GM18909 (cell line): ENCODE measurements around the gene CD93.

Source experiments
- ATAC-seq: cut with Tn5 transposase; IDR thresholded peaks from one replicate; pipeline ENCODE4 v1.9.1; 2021; ENCODE audit warnings: mild to moderate bottlenecking; ENCODE audit not compliant: unreplicated experiment, poor library complexity

The CD93 gene

GRCh38 chr20:23121751-23122320 is 35.7 kb upstream of the CD93 start:
- ATAC-seq, result no peak

- ATAC-seq, result no peak
Observed at GRCh38 chr20:23120936-23121750, 35.0 kb upstream of the CD93 start.

- no peak for ATAC-seq
Observed at GRCh38 chr20:23120261-23120660, 34.1 kb upstream of the CD93 start.

- no peak for ATAC-seq
Observed at GRCh38 chr20:23119456-23120216, 33.5 kb upstream of the CD93 start.

GRCh38 chr20:23118766-23119165 is 32.6 kb upstream of the CD93 start:
- no peak for ATAC-seq

- ATAC-seq, result no peak
Observed at GRCh38 chr20:23118144-23118543, 32.0 kb upstream of the CD93 start.

GRCh38 chr20:23117738-23118137 is 31.6 kb upstream of the CD93 start:
- no peak for ATAC-seq

GRCh38 chr20:23116311-23117089 is 30.4 kb upstream of the CD93 start:
- ATAC-seq, result no peak

GRCh38 chr20:23115822-23116221 is 29.7 kb upstream of the CD93 start:
- ATAC-seq, result no peak

- ATAC-seq, result no peak
Observed at GRCh38 chr20:23114448-23115082, 28.4 kb upstream of the CD93 start.

- no peak for ATAC-seq
Observed at GRCh38 chr20:23114018-23114417, 27.9 kb upstream of the CD93 start.

GRCh38 chr20:23112595-23112994 is 26.5 kb upstream of the CD93 start:
- ATAC-seq, result no peak

- no peak for ATAC-seq
Observed at GRCh38 chr20:23111944-23112342, 25.8 kb upstream of the CD93 start.

- no peak for ATAC-seq
Observed at GRCh38 chr20:23111307-23111943, 25.3 kb upstream of the CD93 start.

GRCh38 chr20:23108871-23109270 is 22.7 kb upstream of the CD93 start:
- no peak for ATAC-seq

GRCh38 chr20:23107466-23107865 is 21.3 kb upstream of the CD93 start:
- ATAC-seq, result no peak

GRCh38 chr20:23106271-23106851 is 20.2 kb upstream of the CD93 start:
- ATAC-seq, result no peak

- ATAC-seq, result no peak
Observed at GRCh38 chr20:23105193-23105592, 19.1 kb upstream of the CD93 start.

GRCh38 chr20:23103284-23104018 is 17.3 kb upstream of the CD93 start:
- no peak for ATAC-seq
